ENCODE data around the gene CD163.
"Not testable (repeated sequence)": the region's sequence is repeated elsewhere in the genome, so short reads cannot be mapped to it uniquely, and the experiment has no call there.

Gene CD163

DNA sequence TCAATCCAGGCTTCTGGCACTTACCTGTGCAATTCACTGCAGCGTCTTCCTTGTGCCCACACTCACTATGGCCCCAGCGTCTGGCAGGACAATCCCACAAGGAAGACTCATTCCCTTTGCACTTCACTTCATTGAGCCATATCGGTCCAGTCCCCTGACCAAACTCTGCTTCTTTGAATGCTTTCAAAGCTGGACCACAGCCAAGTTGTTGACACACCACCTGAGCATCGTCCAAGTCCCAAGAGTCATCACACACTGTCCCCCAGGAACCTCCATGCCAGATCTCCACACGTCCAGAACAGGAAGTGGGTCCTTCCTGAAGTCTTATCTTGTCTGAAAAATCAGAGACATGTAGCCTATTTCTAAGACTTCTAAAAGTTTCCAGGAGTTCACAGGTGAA is 20.2 kb downstream of the CD163 start:
- Mint-ChIP-seq H3K27me3 (no peaks in the 10 kb centered on the region), H3K4me3 (no peak overlapping the region), H3K9me3 (no peaks in the 10 kb centered on the region), H3K4me1 (no peaks in the 10 kb centered on the region), H3K27ac (no peak overlapping the region)
- ATAC-seq (no peak), DNase-seq (no peak)

DNA sequence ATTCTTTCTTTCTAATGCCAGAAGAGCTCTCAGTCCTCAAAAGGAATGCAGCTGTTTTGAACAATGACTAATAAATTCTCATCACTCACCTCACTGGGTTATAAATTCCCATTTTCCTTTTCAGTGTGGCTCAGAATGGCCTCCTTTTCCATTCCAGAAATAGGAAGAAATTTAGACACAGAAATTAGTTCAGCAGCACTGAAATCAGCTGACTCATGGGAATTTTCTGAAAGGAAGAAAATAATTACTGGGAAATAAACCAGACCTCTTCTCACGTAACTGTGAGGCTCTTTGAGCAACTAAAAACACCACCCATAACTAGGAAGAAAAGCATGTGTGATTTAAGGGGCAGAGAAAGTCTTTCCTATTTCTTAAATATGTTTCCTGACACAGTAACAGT is 23.8 kb downstream of the CD163 start:
- ATAC-seq (no peak), DNase-seq (no peak)
- Mint-ChIP-seq H3K4me3 (no peak overlapping the region), H3K4me1 (no peaks in the 10 kb centered on the region), H3K9me3 (peaks cover under 1 to 1% of the 10 kb centered on the region in 2 donors), H3K27ac (no peak overlapping the region), H3K27me3 (no peaks in the 10 kb centered on the region)

DNA sequence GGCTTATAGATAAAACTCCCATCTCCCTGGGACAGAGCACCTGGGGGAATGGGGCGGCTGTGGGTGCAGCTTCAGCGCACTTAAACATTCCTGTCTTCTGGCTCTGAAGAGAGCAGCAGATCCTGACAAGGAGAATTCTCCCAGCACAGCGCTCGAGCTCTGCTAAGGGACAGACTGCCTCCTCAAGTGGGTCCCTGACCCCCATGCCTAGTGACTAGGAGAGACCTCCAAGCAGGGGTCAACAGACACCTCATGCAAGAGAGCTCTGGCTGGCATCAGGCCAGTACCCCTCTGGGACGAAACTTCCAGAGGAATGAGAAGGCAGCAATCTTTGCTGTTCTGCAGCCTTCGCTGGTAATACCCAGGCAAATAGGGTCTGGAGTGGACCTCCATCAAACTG is 31.5 kb downstream of the CD163 start:
- Mint-ChIP-seq H3K27ac (no peak overlapping the region), H3K27me3 (peaks cover 3% of the 10 kb centered on the region), H3K4me1 (no peaks in the 10 kb centered on the region), H3K9me3 (peaks cover 12 to 31% of the 10 kb centered on the region in 2 donors), H3K4me3 (no peak overlapping the region)
- DNase-seq, result no peak
- ATAC-seq, result no peak

DNA sequence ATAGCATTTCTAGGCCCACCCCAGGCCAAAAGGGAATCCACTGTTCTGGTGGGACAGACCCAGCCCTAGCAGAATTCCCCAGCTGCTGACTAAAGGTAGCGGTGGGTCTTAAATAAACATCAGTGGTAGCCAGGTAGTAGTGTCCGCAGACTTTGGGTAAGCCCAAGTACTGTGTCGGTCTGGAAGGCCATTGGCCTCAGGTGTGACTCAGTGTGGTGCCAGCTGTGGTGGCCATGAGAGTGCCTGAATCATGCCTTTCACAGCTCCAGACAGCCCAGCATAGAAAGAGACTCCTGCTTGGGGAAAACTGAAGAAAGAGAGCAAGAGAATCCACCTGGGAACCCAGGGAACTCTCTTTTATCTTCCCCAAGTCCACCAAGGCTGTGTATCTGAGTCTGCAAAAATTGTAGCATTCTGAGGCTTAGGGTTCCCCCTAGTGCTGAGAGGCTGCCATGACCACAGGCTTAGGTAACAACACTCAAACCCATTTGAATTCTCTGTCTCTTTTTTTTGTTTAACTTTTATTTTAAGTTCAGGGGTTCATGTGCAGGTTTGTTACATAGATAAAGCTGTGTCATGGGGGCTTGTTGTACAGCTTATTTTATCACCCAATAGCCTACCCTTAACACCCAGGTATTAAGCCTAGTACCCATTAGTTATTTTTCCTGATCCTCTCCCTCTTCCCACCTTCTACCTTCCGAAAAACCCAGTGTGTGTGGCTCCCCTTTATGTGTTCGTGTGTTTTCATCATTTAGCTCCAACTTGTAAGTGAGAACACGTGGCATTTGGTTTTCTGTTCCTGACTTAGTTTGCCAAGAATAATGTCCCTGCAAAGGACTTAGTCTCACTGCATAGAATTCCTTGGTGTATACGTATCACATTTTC is 43.0 kb downstream of the CD163 start:
- peak overlapping the region in 1 of 2 donors; percentile 59 for H3K27ac Mint-ChIP-seq
- H3K4me1 Mint-ChIP-seq, result no peaks in the 10 kb centered on the region
- no peak overlapping the region for H3K4me3 Mint-ChIP-seq
- ATAC-seq (peak; percentile 88), DNase-seq (peak; percentile 33 to 47)
- peaks cover 11% of the 10 kb centered on the region for H3K27me3 Mint-ChIP-seq
- H3K9me3 Mint-ChIP-seq, result no peaks in the 10 kb centered on the region

DNA sequence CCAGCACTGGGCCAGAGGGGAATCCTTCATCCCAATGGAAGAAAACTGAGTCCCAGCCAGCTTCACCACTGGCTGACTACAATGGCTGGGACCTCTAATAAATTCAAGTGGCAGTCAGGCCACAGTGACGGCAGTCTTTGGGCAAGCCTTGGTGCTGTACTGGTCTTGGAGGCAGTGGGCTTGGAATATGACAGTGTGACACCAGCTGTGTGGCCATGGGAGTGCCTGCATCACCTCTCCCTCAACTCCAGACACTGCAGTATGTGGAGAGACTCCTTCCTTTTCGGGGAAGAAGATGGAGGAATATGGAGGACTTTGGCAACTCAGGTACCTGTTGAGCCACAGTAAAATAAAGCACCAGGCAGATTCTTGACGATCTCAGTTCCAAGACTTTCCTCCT is 43.6 kb downstream of the CD163 start:
- DNase-seq (no peak), ATAC-seq (peak; percentile 43)
- H3K9me3 Mint-ChIP-seq, result no peaks in the 10 kb centered on the region
- no peak overlapping the region for H3K4me3 Mint-ChIP-seq
- H3K4me1 Mint-ChIP-seq, result no peaks in the 10 kb centered on the region
- no peak overlapping the region for H3K27ac Mint-ChIP-seq
- peaks cover 9% of the 10 kb centered on the region for H3K27me3 Mint-ChIP-seq

DNA sequence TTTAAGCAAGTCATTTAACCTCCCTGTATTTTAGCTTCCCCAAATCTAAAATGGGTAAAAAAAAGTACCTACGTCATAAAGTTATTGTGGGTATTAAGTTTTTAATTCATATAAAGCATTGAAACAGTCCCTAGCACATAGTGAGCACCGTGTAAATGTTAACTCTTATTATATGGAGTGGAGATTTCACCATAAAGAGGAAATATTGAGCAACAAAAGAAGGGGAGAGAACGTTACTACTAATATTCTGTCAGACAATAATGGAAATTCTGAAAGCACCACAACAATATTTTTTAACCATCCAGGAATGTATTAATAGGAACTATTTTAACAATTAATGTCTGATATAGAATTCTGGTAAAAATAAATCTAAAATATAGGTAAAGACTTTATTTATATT is 51.8 kb downstream of the CD163 start:
- no peak for DNase-seq
- Mint-ChIP-seq H3K4me3 (no peak overlapping the region), H3K4me1 (no peaks in the 10 kb centered on the region), H3K9me3 (no peaks in the 10 kb centered on the region), H3K27ac (no peak overlapping the region), H3K27me3 (peaks cover 13% of the 10 kb centered on the region)
- no peak for ATAC-seq

DNA sequence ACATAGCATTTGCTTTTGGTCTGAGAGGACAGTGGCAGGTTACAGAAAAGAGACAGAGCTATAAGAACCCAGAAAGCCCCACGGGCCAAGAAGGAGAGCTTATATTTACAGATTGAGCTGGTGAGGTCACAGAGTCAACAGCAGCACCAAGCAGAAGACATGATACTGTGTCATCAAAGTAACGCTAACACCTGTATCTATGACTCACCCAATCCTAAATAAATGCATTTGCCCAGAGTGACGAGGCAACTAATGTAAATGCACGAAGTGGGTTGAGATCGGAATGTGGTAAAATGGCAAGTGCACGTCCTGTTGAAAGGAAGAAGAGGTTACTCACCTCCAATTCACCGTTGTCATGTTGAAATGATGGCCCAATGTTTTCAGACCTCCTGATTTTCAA is 52.9 kb downstream of the CD163 start:
- Mint-ChIP-seq H3K9me3 (no peaks in the 10 kb centered on the region), H3K4me1 (no peaks in the 10 kb centered on the region), H3K27ac (no peak overlapping the region), H3K27me3 (peaks cover 13% of the 10 kb centered on the region), H3K4me3 (no peak overlapping the region)
- DNase-seq, result no peak
- no peak for ATAC-seq

DNA sequence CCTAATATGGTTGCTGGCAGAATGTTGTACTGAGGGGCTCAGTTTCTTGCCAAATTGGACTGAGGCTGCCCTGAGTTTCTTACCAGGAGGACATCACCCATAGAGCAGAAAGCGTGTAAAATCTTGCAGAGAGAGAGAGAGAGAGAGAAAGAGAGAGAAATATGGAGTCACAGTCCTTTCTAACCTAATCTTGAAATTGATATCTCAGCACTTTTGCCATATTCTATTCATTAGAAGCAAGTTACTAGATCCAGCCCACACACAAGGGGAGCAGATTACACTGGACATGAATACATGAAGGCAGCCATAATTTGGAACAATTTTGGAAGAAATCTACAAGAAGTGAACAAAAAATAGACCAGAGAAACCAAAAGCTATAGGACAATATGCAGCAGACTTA is 55.5 kb downstream of the CD163 start:
- no peak overlapping the region for H3K27ac Mint-ChIP-seq
- no peaks in the 10 kb centered on the region for H3K4me1 Mint-ChIP-seq
- no peaks in the 10 kb centered on the region for H3K9me3 Mint-ChIP-seq
- H3K27me3 Mint-ChIP-seq, result peaks cover 13% of the 10 kb centered on the region
- no peak for DNase-seq
- no peak overlapping the region for H3K4me3 Mint-ChIP-seq
- ATAC-seq, result no peak

DNA sequence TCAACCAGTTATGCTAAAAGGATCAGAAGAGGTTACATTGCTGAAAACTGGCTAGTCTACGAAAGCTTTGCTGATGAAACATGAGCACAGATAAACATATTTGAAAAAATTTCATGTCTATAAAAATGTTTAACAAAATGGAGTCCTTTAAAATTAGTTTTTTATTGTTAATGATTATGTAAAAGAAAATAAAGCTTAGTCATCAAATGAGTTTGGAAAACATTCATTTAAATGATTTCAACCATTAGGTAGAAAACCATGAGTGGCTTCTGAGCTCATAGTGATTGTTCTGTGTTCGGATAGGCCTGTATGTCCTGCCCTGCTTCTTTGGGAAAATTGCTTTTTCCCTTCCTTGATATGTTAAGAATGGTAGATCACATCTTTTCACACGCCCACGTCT is 59.0 kb downstream of the CD163 start:
- no peak overlapping the region for H3K27ac Mint-ChIP-seq
- DNase-seq (no peak), ATAC-seq (no peak)
- no peaks in the 10 kb centered on the region for H3K9me3 Mint-ChIP-seq
- H3K27me3 Mint-ChIP-seq, result peaks cover 36% of the 10 kb centered on the region
- H3K4me1 Mint-ChIP-seq, result peaks cover 5% of the 10 kb centered on the region
- no peak overlapping the region for H3K4me3 Mint-ChIP-seq

DNA sequence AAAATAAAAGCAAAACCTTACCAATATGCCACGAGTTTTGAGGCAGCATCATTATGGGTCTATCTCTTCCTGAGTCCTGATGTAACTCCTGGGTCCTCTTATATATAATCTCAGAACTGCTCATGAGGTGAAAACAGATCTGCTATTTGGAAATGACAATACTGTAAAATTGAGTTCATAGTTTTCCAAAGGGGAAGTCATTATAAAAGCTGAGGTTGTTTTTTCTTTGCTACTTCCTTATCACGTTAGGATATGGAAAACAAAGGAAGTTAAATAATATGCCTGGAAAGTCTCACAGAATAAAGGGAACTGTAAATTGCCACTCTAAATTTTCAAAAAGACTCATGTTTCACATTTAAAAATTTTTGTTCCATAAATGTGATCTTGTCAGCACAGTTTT is 59.5 kb downstream of the CD163 start, which contains the start of gene CD163L1:
TSS of gene CD163L1 (minus strand) at position 78 of the 400 bp plus-strand sequence. CDS start at position 52, 26 bp downstream.
- Mint-ChIP-seq H3K27ac (no peak within 1 kb of the TSS), H3K9me3 (no peaks in the 10 kb centered on the region), H3K27me3 (peaks cover 40% of the 10 kb centered on the region), H3K4me1 (peaks cover 5% of the 10 kb centered on the region), H3K4me3 (no peak within 1 kb of the TSS)
- no peak for ATAC-seq
- no peak for DNase-seq

DNA sequence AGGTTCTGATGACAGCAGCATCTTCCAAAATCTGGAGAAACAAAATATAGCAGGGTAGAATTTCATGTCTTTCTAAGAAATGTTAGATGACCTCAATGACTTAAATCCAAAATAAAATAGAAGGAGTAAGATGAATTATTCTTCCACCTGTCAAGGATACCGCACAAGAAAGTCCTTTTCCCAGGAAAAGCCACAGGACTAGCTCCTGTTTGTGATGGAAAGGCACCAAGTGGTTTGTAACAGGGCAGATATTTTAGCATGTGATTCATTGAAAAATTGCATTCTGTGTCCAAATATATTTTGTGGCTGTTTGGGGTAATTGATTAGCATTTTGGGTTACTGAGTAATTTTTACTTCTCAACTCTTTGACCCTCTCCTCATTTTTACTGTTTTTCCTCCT is 62.4 kb downstream of the CD163 start:
- DNase-seq, result no peak
- Mint-ChIP-seq H3K27me3 (peaks cover 35% of the 10 kb centered on the region), H3K27ac (no peak overlapping the region), H3K4me3 (peak overlapping the region in 1 of 2 donors; percentile 40), H3K9me3 (no peaks in the 10 kb centered on the region), H3K4me1 (peaks cover 5% of the 10 kb centered on the region)
- ATAC-seq, result no peak

DNA sequence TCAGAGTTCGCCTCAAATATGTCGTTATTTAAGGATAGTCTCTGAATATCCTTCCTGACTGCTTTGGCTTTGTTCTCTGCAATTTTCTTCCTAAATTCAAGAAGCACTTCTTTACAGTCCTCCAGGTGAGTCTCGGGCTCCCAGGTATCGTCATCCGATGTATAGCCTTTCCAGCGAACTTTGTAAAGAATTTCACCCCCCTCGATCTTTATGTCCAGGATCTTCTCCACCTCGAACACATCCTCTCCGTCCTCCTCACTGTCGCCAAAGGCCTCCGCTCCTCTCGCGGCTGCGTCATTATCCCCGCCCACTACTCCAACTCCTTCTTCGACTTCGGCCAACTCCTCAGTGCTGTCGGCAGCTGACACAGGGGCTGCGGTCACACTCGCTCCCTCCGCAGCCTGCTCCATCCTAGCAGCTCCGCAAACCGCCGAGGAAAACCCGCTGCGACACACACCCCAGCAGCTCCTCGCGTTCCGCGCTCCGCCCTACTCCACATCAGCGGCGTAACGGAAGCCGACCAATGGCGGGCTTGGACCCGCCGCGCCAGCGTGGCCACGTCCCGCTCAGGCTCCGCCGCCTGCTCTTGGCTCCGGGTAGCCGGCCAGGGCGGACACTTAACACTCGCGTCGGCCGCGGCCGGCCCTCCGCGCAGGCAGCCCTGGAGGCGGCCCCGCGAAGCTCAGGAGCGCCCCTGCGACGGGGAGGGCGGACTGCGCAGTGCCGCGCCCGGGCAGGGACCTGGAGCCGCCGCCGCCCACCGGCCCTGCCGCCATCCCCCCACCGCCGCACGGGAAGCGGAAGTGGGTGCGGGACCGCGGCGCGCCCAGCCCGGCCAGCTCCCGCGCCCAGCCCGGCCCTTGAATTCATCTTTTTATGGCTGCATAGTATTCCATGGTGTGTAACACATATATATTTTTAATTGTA is 63.7 kb downstream of the CD163 start:
- Mint-ChIP-seq H3K27me3 (peaks cover 35% of the 10 kb centered on the region), H3K4me1 (peaks cover 5% of the 10 kb centered on the region), H3K9me3 (no peaks in the 10 kb centered on the region), H3K4me3 (peak overlapping the region; percentile 80 to 84), H3K27ac (no peak overlapping the region)
- ATAC-seq (peak; percentile 93), DNase-seq (peak; percentile 50 to 59)

DNA sequence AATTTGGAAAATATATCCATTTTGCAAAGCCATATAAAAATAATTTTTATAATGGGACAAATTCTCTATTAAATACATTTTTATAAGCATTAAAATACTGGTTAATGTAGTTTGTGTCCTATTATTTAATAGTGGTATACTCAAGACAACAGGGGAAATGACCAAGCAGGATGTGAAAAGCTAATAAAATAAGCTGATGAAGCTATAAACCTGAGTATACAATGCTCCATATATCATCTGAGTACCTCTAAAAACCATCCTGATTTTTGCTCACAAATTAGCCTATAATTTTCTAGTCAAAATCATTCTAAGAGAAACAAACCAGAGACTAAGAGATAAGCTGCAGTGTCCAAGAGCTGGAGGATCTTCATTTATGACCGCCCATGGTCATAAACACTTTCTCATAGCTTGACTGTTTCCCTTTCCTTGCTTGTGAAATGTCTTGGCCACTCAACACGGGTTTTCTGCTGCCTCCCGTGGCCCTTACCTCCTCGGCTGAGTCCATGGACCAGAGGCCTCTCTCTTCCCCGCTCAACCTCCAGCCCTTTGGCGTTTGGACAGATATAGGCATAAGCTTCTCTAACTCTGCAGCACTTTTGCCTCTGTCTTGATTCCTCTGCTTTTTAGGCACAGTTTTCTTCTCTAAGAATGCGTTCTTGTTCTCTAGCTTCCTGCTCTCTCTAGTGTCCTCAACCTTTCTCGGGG is 65.1 kb downstream of the CD163 start:
- peaks cover 35% of the 10 kb centered on the region for H3K27me3 Mint-ChIP-seq
- not testable (repeated sequence) for H3K27ac Mint-ChIP-seq, H3K4me3 Mint-ChIP-seq, H3K4me1 Mint-ChIP-seq, DNase-seq, H3K9me3 Mint-ChIP-seq
- ATAC-seq, result peak; percentile 34

DNA sequence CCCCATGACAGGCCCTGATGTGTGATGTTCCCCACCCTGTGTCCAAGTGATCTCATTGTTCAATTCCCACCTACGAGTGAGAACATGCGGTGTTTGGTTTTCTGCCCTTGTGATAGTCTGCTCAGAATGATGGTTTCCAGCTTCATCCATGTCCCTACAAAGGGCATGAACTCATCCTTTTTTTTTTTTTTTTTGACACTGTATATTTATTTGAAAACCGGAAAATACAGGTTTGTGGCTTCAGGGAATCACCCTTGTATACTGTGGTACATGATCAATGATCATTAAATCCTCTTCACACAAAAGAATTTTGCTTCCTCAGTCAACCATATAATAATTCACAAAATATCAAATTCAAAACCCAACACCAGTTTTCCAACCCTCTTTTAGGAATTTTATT is 66.1 kb downstream of the CD163 start:
- H3K4me3 Mint-ChIP-seq, H3K27ac Mint-ChIP-seq, DNase-seq, ATAC-seq, H3K9me3 Mint-ChIP-seq, H3K4me1 Mint-ChIP-seq: not testable (repeated sequence)
- H3K27me3 Mint-ChIP-seq, result peaks cover 35% of the 10 kb centered on the region

DNA sequence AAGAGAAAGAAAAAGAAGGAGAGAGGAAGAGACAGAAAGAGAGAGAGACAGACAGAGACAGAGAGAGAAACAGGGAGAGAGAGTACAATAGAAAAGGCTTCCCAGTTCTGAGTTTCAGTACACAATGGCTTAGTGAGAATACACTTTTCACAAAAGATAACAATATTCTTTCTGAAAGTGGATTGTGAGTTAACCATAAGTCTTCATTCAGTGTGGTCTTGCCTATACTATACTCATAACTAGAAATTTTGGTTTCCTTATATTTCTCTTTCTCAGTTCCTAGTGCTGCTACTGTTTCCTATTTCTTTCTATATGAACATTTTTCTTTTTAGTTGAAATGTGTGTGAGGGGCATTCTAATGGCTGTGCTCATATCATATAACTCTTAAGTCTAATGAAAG is 68.9 kb downstream of the CD163 start:
- DNase-seq, result no peak
- ATAC-seq, result peak; percentile 75
- H3K4me1 Mint-ChIP-seq, result peaks cover 2% of the 10 kb centered on the region
- peaks cover 14% of the 10 kb centered on the region for H3K27me3 Mint-ChIP-seq
- H3K4me3 Mint-ChIP-seq, result no peak overlapping the region
- no peaks in the 10 kb centered on the region for H3K9me3 Mint-ChIP-seq
- H3K27ac Mint-ChIP-seq, result no peak overlapping the region

All from stimulated activated naive CD8-positive, alpha-beta T cell treated with anti-CD3 and anti-CD28 coated beads, Interleukin-15, amount 100 ng/mL, for 72 hours (primary cell).